Pancreas (tissue), 10 donors: ENCODE data around the gene DNAJC15. TPM values are rescaled to one million over a fixed set of nuclear protein-coding genes. Genes with fewer than 3 reads are reported as not detected.

ENCODE experiments used
- ATAC-seq, 4 donors: fragments of 200-7000 bp; cut with Tn5 transposase; one replicate each; pipeline versions ENCODE4 v1.8.0 to v1.9.1; 2020; ENCODE audit warnings: mild to moderate bottlenecking in 4 of 4, moderate library complexity in 4 of 4
- DNase-seq, 6 donors: peaks; one replicate each; pipeline ENCODE4 v3.0.0-alpha.2; 2020
- FAIRE-seq: peaks from 2 replicates; lab custom pipeline; 2012; peaks lifted over from hg19 to GRCh38; lab: Jason Lieb, UNC
- H3K27ac ChIP-seq, 4 donors: fragments of 200-600 bp; sonication (generic); 1 replicate in 3 of 4; 2 replicates in 1 of 4; pipeline versions ENCODE4 v1.5.0 to v1.8.0; 2020
- H3K27me3 ChIP-seq, 4 donors: fragments of 200-600 bp; one replicate each; pipeline ENCODE4 v1.8.0; 2021
- H3K36me3 ChIP-seq, 3 donors: fragments of 200-600 bp; sonication (generic) in 1 of 3; one replicate each; pipeline versions ENCODE4 v1.5.0 to v1.8.0; 2020 to 2021
- H3K4me1 ChIP-seq, 3 donors: fragments of 200-600 bp; one replicate each; pipeline ENCODE4 v1.8.0; 2021
- H3K4me3 ChIP-seq, 4 donors: fragments of 200-600 bp; sonication (generic) in 2 of 4; one replicate each; pipeline versions ENCODE4 v1.5.0 to v1.8.0; 2020 to 2021
- H3K9me3 ChIP-seq, 4 donors: fragments of 200-600 bp; one replicate each; pipeline ENCODE4 v1.8.0; 2021
- CTCF ChIP-seq, 4 donors: fragments of 200-600 bp; sonication (generic) in 3 of 4; IDR thresholded peaks; one replicate each; pipeline versions ENCODE4 v1.5.0 to v1.8.0; 2021; ENCODE audit warnings: antibody characterized with exemption in 4 of 4
- WGBS, 2 donors: extraction: QIAGEN DNeasy Blood & Tissue Kit; methylation state at CpG; one replicate each; pipeline ENCODE4 v1.1.7; 2013; 5-methylcytosine and 5-hydroxymethylcytosine counted together
- intact Hi-C, 3 donors: fragments of 100-400 bp; cut with DNase I; formaldehyde crosslinking; loops; one replicate each; pipeline versions ENCODE4 v1.11.1 to v1.14.2; 2022
- polyA plus RNA-seq, 2 donors: library from polyadenylated mRNA; stranded (reverse); fragments of 200-250 nt; gene quantifications; one replicate each; pipeline ENCODE4 v1.2.3, GENCODE V29; 2013
- total RNA-seq, 6 donors: library from RNA; stranded (reverse); fragmentation: NEBNext Ultra II Directional in 4 of 6; extraction: Animal tissue kit (Norgen Biotek cat#: 25700) in 4 of 6; gene quantifications; one replicate each; pipeline versions ENCODE4 v1.2.1 to v1.2.4, GENCODE V29; 2021 to 2023
- donor health status: healthy with polysubstance abuse.
- donor health status: DM: no; HTN: no; CAD: no; lungs with moderate emphysema.
- donor health status: DM: no; HTN: no; CAD: no.
- donor health status: control.
- donor health status: control.
- donor health status: Bipolar disorder and iron deficiency.
- donor health status: DM: yes; HTN: yes; CAD: no.
- donor health status: DM: no; HTN: no; CAD: no.
- donor health status: DM: no; HTN: no; CAD: no.
- donor health status: DM: yes; HTN: yes; CAD: no.

Gene DNAJC15
- total and polyA plus RNA-seq, 8 donors, result 5.2 to 10.2 (median 6.8) TPM

DNA sequence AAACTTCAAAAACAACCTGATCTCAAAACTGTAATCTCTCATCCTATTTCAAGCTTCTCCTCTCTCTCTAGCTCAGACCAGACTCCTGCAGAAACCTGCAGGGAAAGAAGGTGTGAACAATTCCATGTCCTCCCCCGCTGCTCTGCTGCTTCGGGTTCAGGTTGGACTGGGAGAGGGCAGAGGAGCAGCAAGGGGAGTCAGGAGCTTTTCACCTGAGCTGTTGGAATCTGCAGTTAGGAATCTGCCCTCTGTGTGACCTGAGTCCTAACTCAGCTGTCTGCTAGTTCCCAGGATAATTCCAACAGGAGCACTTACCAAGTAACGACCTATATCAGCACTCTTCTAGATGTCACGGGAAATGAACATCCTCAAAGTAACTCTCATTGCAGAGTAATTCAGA is 118.3 kb downstream of the DNAJC15 start:
- TF ChIP-seq CTCF (IDR thresholded peaks at IDR 0.05), result no peak
- WGBS, 2 donors, result 78 to 79% methylated on average over 4 of the region's 4 CpGs
- DNase-seq (no peak), ATAC-seq (no peak), FAIRE-seq (no peak)
- Histone ChIP-seq H3K9me3 (no peaks in the 10 kb centered on the region), H3K27ac (no peak overlapping the region), H3K4me1 (no peaks in the 10 kb centered on the region), H3K4me3 (no peak overlapping the region), H3K36me3 (no peaks in the 10 kb centered on the region), H3K27me3 (no peaks in the 10 kb centered on the region)
- intact Hi-C loops, result no loop called here

DNA sequence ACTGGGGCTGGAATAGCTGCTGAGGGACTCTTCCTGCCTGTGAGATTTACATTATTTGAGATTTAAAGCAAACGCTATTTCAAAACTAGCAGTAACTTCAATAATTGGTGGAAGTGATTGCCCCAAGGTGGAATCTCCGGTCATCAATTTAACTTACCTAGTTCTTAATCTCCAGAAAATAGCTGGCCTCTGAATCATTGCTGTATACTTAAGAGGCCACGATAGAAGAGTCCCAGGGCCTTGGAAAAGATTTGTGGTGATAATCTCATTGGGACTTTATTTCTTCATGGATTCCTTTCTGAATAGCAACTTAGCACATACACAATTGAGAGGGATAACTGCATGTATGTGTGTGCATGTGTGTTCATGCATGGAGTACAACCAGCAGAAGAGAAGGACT is 120.2 kb downstream of the DNAJC15 start:
- no peak for TF ChIP-seq CTCF (IDR thresholded peaks at IDR 0.05)
- WGBS, 2 donors, result 56 to 59% methylated on average over 3 of the region's 3 CpGs
- H3K9me3 ChIP-seq, result no peaks in the 10 kb centered on the region
- H3K27me3 ChIP-seq, result no peaks in the 10 kb centered on the region
- ATAC-seq (no peak), DNase-seq (no peak), FAIRE-seq (no peak)
- H3K27ac ChIP-seq, result no peak overlapping the region
- intact Hi-C loops, result no loop called here
- H3K4me3 ChIP-seq, result no peak overlapping the region
- no peaks in the 10 kb centered on the region for H3K4me1 ChIP-seq
- no peaks in the 10 kb centered on the region for H3K36me3 ChIP-seq

- FAIRE-seq, result no peak
These were observed 122.3 kb downstream of the DNAJC15 start for GRCh38 chr13:43145534-43146196.

GRCh38 chr13:43146400-43146799 is 123.0 kb downstream of the DNAJC15 start:
- FAIRE-seq (no peak), DNase-seq (no peak), ATAC-seq (no peak)
- no peak overlapping the region for H3K4me3 ChIP-seq
- H3K4me1 ChIP-seq, result no peaks in the 10 kb centered on the region
- no peak for TF ChIP-seq CTCF (IDR thresholded peaks at IDR 0.05)
- H3K27ac ChIP-seq, result no peak overlapping the region
- no peaks in the 10 kb centered on the region for H3K27me3 ChIP-seq
- 47 to 66% methylated on average over 3 of the region's 3 CpGs for WGBS, 2 donors
- intact Hi-C loops, result no loop called here
- no peaks in the 10 kb centered on the region for H3K9me3 ChIP-seq
- no peaks in the 10 kb centered on the region for H3K36me3 ChIP-seq

More at GRCh38 chr13:43145534-43146196, 122.3 kb downstream of the DNAJC15 start:
- intact Hi-C loops, result no loop called here
- DNase-seq, result no peak
- Histone ChIP-seq H3K9me3 (no peaks in the 10 kb centered on the region), H3K4me3 (no peak overlapping the region), H3K27me3 (no peaks in the 10 kb centered on the region), H3K36me3 (no peaks in the 10 kb centered on the region), H3K27ac (no peak overlapping the region), H3K4me1 (no peaks in the 10 kb centered on the region)
- no peak for TF ChIP-seq CTCF (IDR thresholded peaks at IDR 0.05)
- WGBS, 2 donors, result 38 to 41% methylated on average over 8 of the region's 8 CpGs
- no peak for ATAC-seq
